ENCODE results near the gene MAT2B. TPM values are rescaled to one million over a fixed set of nuclear protein-coding genes. Genes with fewer than 3 reads are reported as not detected.

MAT2B gene
- total RNA-seq, 1 experiment from 2014 or later, result 55.7 TPM

- Mint-ChIP-seq H3K27ac (peak overlapping the region; percentile 35; the same call in 1 of the 2 replicates), H3K36me3 (no peaks in the 10 kb centered on the region), H3K9me3 (no peaks in the 10 kb centered on the region), H3K27me3 (ENCODE audit: low read depth) (peaks cover 21% of the 10 kb centered on the region), H3K4me1 (peaks cover 78% of the 10 kb centered on the region), H3K4me3 (peak overlapping the region; percentile 74)
- ChIA-PET CTCF (interaction anchor here (0.9 to 2.7 kb wide), 8 partner anchors 13 to 938 kb away, joined by 3 to 15 read pairs (median 6); partner anchors contain the start of gene HMMR), POLR2A (no interaction called here)
- TF ChIP-seq TP53 (CRISPR knock-in tag; IDR thresholded peaks at IDR 0.05), result no peak
- peak; percentile 9; the same call in 1 of the 2 replicates for TF ChIP-seq ETV6 (CRISPR knock-in tag; IDR thresholded peaks at IDR 0.05)
- 0 out of 2 replicates have a peak, but pooled peaks have one; percentile 28 for TF ChIP-seq MAX (CRISPR knock-in tag; IDR thresholded peaks at IDR 0.05)
- TF ChIP-seq EMX1 (CRISPR knock-in tag; IDR thresholded peaks at IDR 0.05), result 0 out of 2 replicates have a peak, but pooled peaks have one; percentile 20
- TF ChIP-seq, protein P1, sequence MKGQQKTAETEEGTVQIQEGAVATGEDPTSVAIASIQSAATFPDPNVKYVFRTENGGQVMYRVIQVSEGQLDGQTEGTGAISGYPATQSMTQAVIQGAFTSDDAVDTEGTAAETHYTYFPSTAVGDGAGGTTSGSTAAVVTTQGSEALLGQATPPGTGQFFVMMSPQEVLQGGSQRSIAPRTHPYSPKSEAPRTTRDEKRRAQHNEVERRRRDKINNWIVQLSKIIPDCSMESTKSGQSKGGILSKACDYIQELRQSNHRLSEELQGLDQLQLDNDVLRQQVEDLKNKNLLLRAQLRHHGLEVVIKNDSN (CRISPR knock-in tag; IDR thresholded peaks at IDR 0.05), result no peak
- DNase-seq (ENCODE audit: low spot score) (peak; percentile 74), ATAC-seq (peak; percentile 66)
Observed at GRCh38 chr5:163565931-163566608, 60.7 kb downstream of the MAT2B start.

DNA sequence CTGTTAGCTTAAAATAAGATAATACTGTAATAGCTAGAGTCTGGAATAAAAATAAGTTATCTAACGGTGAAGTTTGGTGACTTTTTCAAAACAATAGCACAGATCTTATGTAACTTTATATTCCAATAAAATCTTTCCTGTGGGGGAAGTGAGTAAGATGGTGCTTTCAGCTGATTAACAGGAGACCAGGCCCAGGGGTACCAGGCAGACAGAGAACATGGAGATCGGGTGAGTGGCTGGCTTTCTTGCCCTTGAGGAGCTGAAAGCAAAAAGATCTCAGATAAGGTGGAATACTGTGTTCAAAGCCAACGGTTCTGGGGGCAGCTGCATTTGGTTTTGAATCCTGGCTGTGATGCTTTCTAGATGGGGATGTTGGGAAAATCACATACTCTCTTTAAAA lies 61.3 kb downstream of the MAT2B start:
- H3K27ac Mint-ChIP-seq, result no peak overlapping the region
- H3K4me3 Mint-ChIP-seq, result peak overlapping the region; percentile 74
- ChIA-PET POLR2A (no interaction called here), CTCF (no interaction called here)
- H3K4me1 Mint-ChIP-seq, result peaks cover 78% of the 10 kb centered on the region
- peaks cover 21% of the 10 kb centered on the region for H3K27me3 Mint-ChIP-seq (ENCODE audit: low read depth)
- ATAC-seq (no peak), DNase-seq (ENCODE audit: low spot score) (no peak)
- no peaks in the 10 kb centered on the region for H3K36me3 Mint-ChIP-seq
- H3K9me3 Mint-ChIP-seq, result no peaks in the 10 kb centered on the region
- TF ChIP-seq TEAD1 (CRISPR knock-in tag; IDR thresholded peaks at IDR 0.05), result no peak
- TF ChIP-seq, protein P2, sequence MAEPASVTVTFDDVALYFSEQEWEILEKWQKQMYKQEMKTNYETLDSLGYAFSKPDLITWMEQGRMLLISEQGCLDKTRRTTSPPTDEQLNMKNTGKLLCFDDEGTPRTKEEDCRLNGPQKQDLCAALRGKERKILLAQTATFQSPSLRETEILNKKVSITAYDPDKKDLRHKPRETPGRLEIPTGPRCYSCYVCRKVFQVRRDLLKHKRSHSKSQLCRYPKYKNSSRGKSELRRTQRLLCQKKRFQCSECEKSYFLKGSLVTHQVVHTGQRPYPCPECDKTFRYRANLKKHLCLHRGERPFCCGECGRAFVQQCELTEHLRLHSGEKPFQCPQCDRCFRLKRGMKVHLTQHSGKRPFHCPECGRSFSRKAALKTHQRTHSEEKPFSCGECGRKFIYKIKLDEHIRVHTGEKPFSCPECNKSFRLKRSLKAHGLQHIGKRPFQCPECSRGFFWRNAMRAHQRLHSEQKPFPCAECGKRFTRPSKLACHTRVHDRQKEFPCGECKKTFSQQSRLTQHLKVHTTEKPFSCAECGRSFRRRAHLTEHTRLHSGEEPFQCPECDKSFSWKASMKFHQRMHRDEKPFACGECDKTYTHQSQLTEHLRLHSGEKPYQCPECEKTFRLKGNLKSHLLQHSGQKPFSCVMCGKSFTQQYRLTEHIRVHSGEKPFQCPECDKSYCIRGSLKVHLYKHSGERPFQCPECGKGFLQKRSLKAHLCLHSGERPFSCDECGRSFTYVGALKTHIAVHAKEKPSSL (CRISPR knock-in tag; conservative IDR thresholded peaks at IDR 0.05), result no peak
- TF ChIP-seq SOX15 (CRISPR knock-in tag; IDR thresholded peaks at IDR 0.05), result no peak
- no peak for TF ChIP-seq ESRRA (CRISPR knock-in tag; IDR thresholded peaks at IDR 0.05; ENCODE audit: borderline replicate concordance)
- TF ChIP-seq, protein P3, sequence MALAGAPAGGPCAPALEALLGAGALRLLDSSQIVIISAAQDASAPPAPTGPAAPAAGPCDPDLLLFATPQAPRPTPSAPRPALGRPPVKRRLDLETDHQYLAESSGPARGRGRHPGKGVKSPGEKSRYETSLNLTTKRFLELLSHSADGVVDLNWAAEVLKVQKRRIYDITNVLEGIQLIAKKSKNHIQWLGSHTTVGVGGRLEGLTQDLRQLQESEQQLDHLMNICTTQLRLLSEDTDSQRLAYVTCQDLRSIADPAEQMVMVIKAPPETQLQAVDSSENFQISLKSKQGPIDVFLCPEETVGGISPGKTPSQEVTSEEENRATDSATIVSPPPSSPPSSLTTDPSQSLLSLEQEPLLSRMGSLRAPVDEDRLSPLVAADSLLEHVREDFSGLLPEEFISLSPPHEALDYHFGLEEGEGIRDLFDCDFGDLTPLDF (CRISPR knock-in tag; IDR thresholded peaks at IDR 0.05), result no peak
- TF ChIP-seq ZNF232 (CRISPR knock-in tag; IDR thresholded peaks at IDR 0.05), result no peak
- no peak for TF ChIP-seq PRRX2 (CRISPR knock-in tag; IDR thresholded peaks at IDR 0.05)
- no peak for TF ChIP-seq EMX1 (CRISPR knock-in tag; IDR thresholded peaks at IDR 0.05)
- TF ChIP-seq JUN (CRISPR knock-in tag; IDR thresholded peaks at IDR 0.05), result no peak
- TF ChIP-seq GTF2I (CRISPR knock-in tag; conservative IDR thresholded peaks at IDR 0.05), result no peak
- TF ChIP-seq RELA (CRISPR knock-in tag; IDR thresholded peaks at IDR 0.05; ENCODE audit: borderline replicate concordance), result no peak
- no peak for TF ChIP-seq MXD4 (CRISPR knock-in tag; IDR thresholded peaks at IDR 0.05; ENCODE audit: borderline replicate concordance)
- TF ChIP-seq ATF1 (CRISPR knock-in tag; IDR thresholded peaks at IDR 0.05), result no peak
- TF ChIP-seq, protein P4, sequence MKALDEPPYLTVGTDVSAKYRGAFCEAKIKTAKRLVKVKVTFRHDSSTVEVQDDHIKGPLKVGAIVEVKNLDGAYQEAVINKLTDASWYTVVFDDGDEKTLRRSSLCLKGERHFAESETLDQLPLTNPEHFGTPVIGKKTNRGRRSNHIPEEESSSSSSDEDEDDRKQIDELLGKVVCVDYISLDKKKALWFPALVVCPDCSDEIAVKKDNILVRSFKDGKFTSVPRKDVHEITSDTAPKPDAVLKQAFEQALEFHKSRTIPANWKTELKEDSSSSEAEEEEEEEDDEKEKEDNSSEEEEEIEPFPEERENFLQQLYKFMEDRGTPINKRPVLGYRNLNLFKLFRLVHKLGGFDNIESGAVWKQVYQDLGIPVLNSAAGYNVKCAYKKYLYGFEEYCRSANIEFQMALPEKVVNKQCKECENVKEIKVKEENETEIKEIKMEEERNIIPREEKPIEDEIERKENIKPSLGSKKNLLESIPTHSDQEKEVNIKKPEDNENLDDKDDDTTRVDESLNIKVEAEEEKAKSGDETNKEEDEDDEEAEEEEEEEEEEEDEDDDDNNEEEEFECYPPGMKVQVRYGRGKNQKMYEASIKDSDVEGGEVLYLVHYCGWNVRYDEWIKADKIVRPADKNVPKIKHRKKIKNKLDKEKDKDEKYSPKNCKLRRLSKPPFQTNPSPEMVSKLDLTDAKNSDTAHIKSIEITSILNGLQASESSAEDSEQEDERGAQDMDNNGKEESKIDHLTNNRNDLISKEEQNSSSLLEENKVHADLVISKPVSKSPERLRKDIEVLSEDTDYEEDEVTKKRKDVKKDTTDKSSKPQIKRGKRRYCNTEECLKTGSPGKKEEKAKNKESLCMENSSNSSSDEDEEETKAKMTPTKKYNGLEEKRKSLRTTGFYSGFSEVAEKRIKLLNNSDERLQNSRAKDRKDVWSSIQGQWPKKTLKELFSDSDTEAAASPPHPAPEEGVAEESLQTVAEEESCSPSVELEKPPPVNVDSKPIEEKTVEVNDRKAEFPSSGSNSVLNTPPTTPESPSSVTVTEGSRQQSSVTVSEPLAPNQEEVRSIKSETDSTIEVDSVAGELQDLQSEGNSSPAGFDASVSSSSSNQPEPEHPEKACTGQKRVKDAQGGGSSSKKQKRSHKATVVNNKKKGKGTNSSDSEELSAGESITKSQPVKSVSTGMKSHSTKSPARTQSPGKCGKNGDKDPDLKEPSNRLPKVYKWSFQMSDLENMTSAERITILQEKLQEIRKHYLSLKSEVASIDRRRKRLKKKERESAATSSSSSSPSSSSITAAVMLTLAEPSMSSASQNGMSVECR (CRISPR knock-in tag; IDR thresholded peaks at IDR 0.05; ENCODE audit: borderline replicate concordance), result no peak
- TF ChIP-seq IRF1 (CRISPR knock-in tag; IDR thresholded peaks at IDR 0.05), result no peak
- TF ChIP-seq NR2C2 (CRISPR knock-in tag; IDR thresholded peaks at IDR 0.05), result no peak
- TF ChIP-seq, protein P5, sequence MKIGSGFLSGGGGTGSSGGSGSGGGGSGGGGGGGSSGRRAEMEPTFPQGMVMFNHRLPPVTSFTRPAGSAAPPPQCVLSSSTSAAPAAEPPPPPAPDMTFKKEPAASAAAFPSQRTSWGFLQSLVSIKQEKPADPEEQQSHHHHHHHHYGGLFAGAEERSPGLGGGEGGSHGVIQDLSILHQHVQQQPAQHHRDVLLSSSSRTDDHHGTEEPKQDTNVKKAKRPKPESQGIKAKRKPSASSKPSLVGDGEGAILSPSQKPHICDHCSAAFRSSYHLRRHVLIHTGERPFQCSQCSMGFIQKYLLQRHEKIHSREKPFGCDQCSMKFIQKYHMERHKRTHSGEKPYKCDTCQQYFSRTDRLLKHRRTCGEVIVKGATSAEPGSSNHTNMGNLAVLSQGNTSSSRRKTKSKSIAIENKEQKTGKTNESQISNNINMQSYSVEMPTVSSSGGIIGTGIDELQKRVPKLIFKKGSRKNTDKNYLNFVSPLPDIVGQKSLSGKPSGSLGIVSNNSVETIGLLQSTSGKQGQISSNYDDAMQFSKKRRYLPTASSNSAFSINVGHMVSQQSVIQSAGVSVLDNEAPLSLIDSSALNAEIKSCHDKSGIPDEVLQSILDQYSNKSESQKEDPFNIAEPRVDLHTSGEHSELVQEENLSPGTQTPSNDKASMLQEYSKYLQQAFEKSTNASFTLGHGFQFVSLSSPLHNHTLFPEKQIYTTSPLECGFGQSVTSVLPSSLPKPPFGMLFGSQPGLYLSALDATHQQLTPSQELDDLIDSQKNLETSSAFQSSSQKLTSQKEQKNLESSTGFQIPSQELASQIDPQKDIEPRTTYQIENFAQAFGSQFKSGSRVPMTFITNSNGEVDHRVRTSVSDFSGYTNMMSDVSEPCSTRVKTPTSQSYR (CRISPR knock-in tag; IDR thresholded peaks at IDR 0.05), result no peak
- no peak for TF ChIP-seq CDX4 (CRISPR knock-in tag; IDR thresholded peaks at IDR 0.05; ENCODE audit: borderline replicate concordance)
